GM13977 (cell line): ENCODE results near the gene DCAF7.

Experiments
- DNase-seq: peaks from one replicate; pipeline ENCODE4 v3.0.0; 2012; ENCODE audit warnings: low spot score
- CTCF ChIP-seq: IDR thresholded peaks from 2 replicates; pipeline ENCODE4 v1.5.1; 2012; ENCODE audit warnings: mild to moderate bottlenecking, control low read depth; ENCODE audit not compliant: insufficient read depth; ENCODE audit errors: extremely low read depth, missing control alignments
- in situ Hi-C: fragments of 300-500 bp; cut with MboI; formaldehyde crosslinking; loops from one replicate; pipeline ENCODE4 v1.12.0; 2022; ENCODE audit warnings: low sequenced_read_pairs, low pct_unique_long_range_greater_than_20kb, mixed read lengths, inconsistent platforms; ENCODE audit not compliant: unreplicated experiment

DCAF7 gene

GRCh38 chr17:63531022-63531965 is 19.0 kb upstream of the DCAF7 start:
- DNase-seq, result no peak
- TF ChIP-seq CTCF, result no peak
- in situ Hi-C loops, result no loop called here

GRCh38 chr17:63533433-63534077 is 16.7 kb upstream of the DCAF7 start:
- no peak for DNase-seq
- in situ Hi-C loops, result no loop called here
- TF ChIP-seq CTCF, result no peak

- no peak for TF ChIP-seq CTCF
- DNase-seq, result no peak
- in situ Hi-C loops, result no loop called here
Measured at GRCh38 chr17:63534078-63534570, 16.2 kb upstream of the DCAF7 start.

GRCh38 chr17:63534816-63535455 is 15.3 kb upstream of the DCAF7 start:
- TF ChIP-seq CTCF, result no peak
- in situ Hi-C loops, result no loop called here
- no peak for DNase-seq

- no peak for TF ChIP-seq CTCF
- no peak for DNase-seq
- in situ Hi-C loops, result no loop called here
Measured at GRCh38 chr17:63535640-63536039, 14.6 kb upstream of the DCAF7 start.

GRCh38 chr17:63537001-63537400 is 13.3 kb upstream of the DCAF7 start:
- DNase-seq, result no peak
- TF ChIP-seq CTCF, result no peak
- in situ Hi-C loops, result no loop called here
